GM23248 (cell line): ENCODE data around the gene IRX2.

Experiments used
- EZH2 ChIP-seq: fragments of 200-600 bp; sonication (generic); IDR thresholded peaks from 2 replicates; pipeline ENCODE4 v1.6.1; 2018; ENCODE audit warnings: antibody characterized with exemption, mild to moderate bottlenecking; ENCODE audit not compliant: insufficient read depth, poor library complexity, severe bottlenecking
- EZH2phosphoT487 ChIP-seq: fragments of 200-600 bp; sonication (generic); IDR thresholded peaks from 2 replicates; pipeline ENCODE4 v1.6.1; 2018; ENCODE audit warnings: antibody characterized with exemption, moderate library complexity, mild to moderate bottlenecking, low read depth; ENCODE audit not compliant: insufficient read depth

GRCh38 chr5:2736872-2737271, 14.6 kb downstream of the IRX2 start:
- TF ChIP-seq EZH2: no peak
- no peak for TF ChIP-seq EZH2phosphoT487
